A549 (cell line): ENCODE results near the gene SPDYE4. TPM values are rescaled to one million over a fixed set of nuclear protein-coding genes. Genes with fewer than 3 reads are reported as not detected.

Experiments
- ATAC-seq, 2 experiments: fragments of 200-7000 bp in 1 of 2; fragments of >200 bp in 1 of 2; cut with Nextera tagmentation in 1 of 2; cut with Tn5 transposase in 1 of 2; 3 replicates each; pipeline versions ENCODE4 v1.8.0 to v1.9.1; 2018 to 2020; ENCODE audit warnings: mild to moderate bottlenecking in 1 of 2, moderate library complexity in 1 of 2
- CTCF ChIA-PET: fragments of 300-600 bp; sonication (Branson Sonifier 250); formaldehyde crosslinking; extraction: SDS; loops from one replicate; lab custom pipeline; 2021; ENCODE audit warnings: antibody characterized with exemption, inconsistent platforms; lab: Yijun Ruan, JAX
- POLR2A ChIA-PET: fragments of 350-600 bp; formaldehyde crosslinking; extraction: SDS; loops from one replicate; lab custom pipeline; 2021; ENCODE audit warnings: antibody characterized with exemption, inconsistent platforms; lab: Yijun Ruan, JAX
- DNase-seq, 2 experiments: peaks; one replicate each; pipeline versions ENCODE4 v3.0.0 to v3.0.0-alpha.2; 2011 to 2016; ENCODE audit warnings: low read depth in 1 of 2, low spot score in 1 of 2
- FAIRE-seq: peaks from 2 replicates; lab custom pipeline; 2011; peaks lifted over from hg19 to GRCh38; lab: Jason Lieb, UNC
- H3K27ac ChIP-seq, 2 experiments: fragments of >200 bp; sonication (Bioruptor Twin); formaldehyde crosslinking; 3 replicates each; pipeline ENCODE4 v1.5.1; 2016 to 2017
- H3K4me1 ChIP-seq: fragments of >200 bp; sonication (Bioruptor Twin); formaldehyde crosslinking; 3 replicates; pipeline ENCODE4 v1.6.1; 2016
- H3K4me2 ChIP-seq: fragments of >200 bp; sonication (Bioruptor Twin); formaldehyde crosslinking; 3 replicates; pipeline ENCODE4 v1.6.1; 2016
- H3K4me3 ChIP-seq: fragments of >200 bp; sonication (Bioruptor Twin); formaldehyde crosslinking; 3 replicates; pipeline ENCODE4 v1.5.1; 2016
- H3K9me3 ChIP-seq: fragments of >200 bp; sonication (Bioruptor Twin); formaldehyde crosslinking; 3 replicates; pipeline ENCODE4 v1.6.1; 2016
- CBX2 ChIP-seq: fragments of 200-600 bp; sonication (generic); IDR thresholded peaks from 2 replicates; pipeline ENCODE4 v1.6.1; 2016; ENCODE audit warnings: low read depth, mild to moderate bottlenecking, borderline replicate concordance
- CBX8 ChIP-seq: fragments of 200-600 bp; sonication (generic); IDR thresholded peaks from 2 replicates; pipeline ENCODE4 v1.6.1; 2016
- CEBPB ChIP-seq, 2 experiments: fragments of >200 bp in 1 of 2; sonication (Bioruptor Twin) in 1 of 2; formaldehyde crosslinking in 1 of 2; IDR thresholded peaks; 2 replicates each; pipeline ENCODE4 v1.6.1; 2012 to 2016
- EP300 ChIP-seq, 2 experiments: fragments of >200 bp; sonication (Bioruptor Twin); formaldehyde crosslinking; IDR thresholded peaks; 2 replicates in 1 of 2; 3 replicates in 1 of 2; pipeline ENCODE4 v1.6.1; 2016 to 2017
- HES2 ChIP-seq: fragments of >200 bp; sonication (Bioruptor Twin); formaldehyde crosslinking; IDR thresholded peaks from 2 replicates; pipeline ENCODE4 v1.6.1; 2016
- HMGXB4 ChIP-seq: fragments of 250-450 bp; sonication (Bioruptor Pico); IDR thresholded peaks from 2 replicates; pipeline ENCODE4 v1.5.0; 2021; ENCODE audit warnings: mild to moderate bottlenecking, moderate library complexity, borderline replicate concordance
- HOXA7 ChIP-seq: fragments of 250-450 bp; sonication (Bioruptor Pico); IDR thresholded peaks from 2 replicates; pipeline ENCODE4 v1.5.0; 2020; ENCODE audit warnings: mild to moderate bottlenecking, moderate library complexity
- KDM5A ChIP-seq: fragments of 200-600 bp; sonication (generic); IDR thresholded peaks from 2 replicates; pipeline ENCODE4 v1.6.1; 2016; ENCODE audit warnings: antibody characterized with exemption, mild to moderate bottlenecking
- MAFK ChIP-seq: fragments of 450-650 bp; IDR thresholded peaks from 2 replicates; pipeline ENCODE4 v1.6.1; 2014; ENCODE audit not compliant: partially characterized antibody
- MAZ ChIP-seq: fragments of 150-350 bp; IDR thresholded peaks from 2 replicates; pipeline ENCODE4 v1.6.1; 2014; ENCODE audit warnings: antibody characterized with exemption, low read depth, low read length, borderline replicate concordance
- NPAS2 ChIP-seq: fragments of 250-450 bp; sonication (Bioruptor Pico); IDR thresholded peaks from 2 replicates; pipeline ENCODE4 v1.8.0; 2022; ENCODE audit warnings: mild to moderate bottlenecking, moderate library complexity, borderline replicate concordance
- NR3C1 ChIP-seq: fragments of >200 bp; sonication (Bioruptor Twin); formaldehyde crosslinking; IDR thresholded peaks from 3 replicates; pipeline ENCODE4 v1.6.1; 2017
- PHF8 ChIP-seq: fragments of 200-600 bp; sonication (generic); IDR thresholded peaks from 2 replicates; pipeline ENCODE4 v1.6.1; 2016; ENCODE audit warnings: low read depth, mild to moderate bottlenecking, antibody characterized with exemption, moderate library complexity, borderline replicate concordance
- POLR2AphosphoS2 ChIP-seq: conservative IDR thresholded peaks from 2 replicates; pipeline ENCODE4 v1.6.1; 2012; ENCODE audit warnings: low read length, improper control_type of control experiment, inconsistent platforms
- RNF2 ChIP-seq: fragments of 200-600 bp; sonication (generic); IDR thresholded peaks from 2 replicates; pipeline ENCODE4 v1.6.1; 2016; ENCODE audit warnings: low read depth, mild to moderate bottlenecking, antibody characterized with exemption, moderate library complexity, borderline replicate concordance
- TFCP2L1 ChIP-seq: fragments of 250-450 bp; sonication (Bioruptor Pico); IDR thresholded peaks from 2 replicates; pipeline ENCODE4 v1.5.0; 2021; ENCODE audit warnings: mild to moderate bottlenecking
- WGBS: methylation state at CpG from one replicate; pipeline ENCODE4 v1.1.6; 2017; ENCODE audit errors: missing lambda C conversion rate; 5-methylcytosine and 5-hydroxymethylcytosine counted together
- polyA plus RNA-seq, 4 experiments: library from polyadenylated mRNA; depleted of rRNA in 3 of 4; stranded (reverse); fragments of >200 nt; fragmentation: RNase III in 1 of 4; extraction: RNeasy Plus Mini Kit Qiagen cat#74134 plus additional on column Dnase treatment in 1 of 4; gene quantifications; 2 replicates in 3 of 4; 3 replicates in 1 of 4; pipeline ENCODE4 v1.2.3, GENCODE V29; 2011 to 2017
- TF ChIP-seq, protein P1 (sequence below): fragments of 250-450 bp; sonication (Bioruptor Pico); IDR thresholded peaks from 2 replicates; pipeline ENCODE4 v1.5.0; 2020; ENCODE audit warnings: low read depth, mild to moderate bottlenecking, moderate library complexity
- TF ChIP-seq, protein P2 (sequence below): IDR thresholded peaks from 2 replicates; pipeline ENCODE4 v1.6.1; 2012; ENCODE audit warnings: low read depth, borderline replicate concordance
- TF ChIP-seq, protein P3 (sequence below): fragments of 150-350 bp; IDR thresholded peaks from 2 replicates; pipeline ENCODE4 v1.6.1; 2014; ENCODE audit warnings: low read depth, mild to moderate bottlenecking, low read length
- TF ChIP-seq, protein P4 (sequence below): IDR thresholded peaks from 2 replicates; pipeline ENCODE4 v1.6.1; 2012

SPDYE4 gene
- polyA plus RNA-seq, 2 of the 4 experiments (the other 2 are of a cell fraction), result not detected

DNA sequence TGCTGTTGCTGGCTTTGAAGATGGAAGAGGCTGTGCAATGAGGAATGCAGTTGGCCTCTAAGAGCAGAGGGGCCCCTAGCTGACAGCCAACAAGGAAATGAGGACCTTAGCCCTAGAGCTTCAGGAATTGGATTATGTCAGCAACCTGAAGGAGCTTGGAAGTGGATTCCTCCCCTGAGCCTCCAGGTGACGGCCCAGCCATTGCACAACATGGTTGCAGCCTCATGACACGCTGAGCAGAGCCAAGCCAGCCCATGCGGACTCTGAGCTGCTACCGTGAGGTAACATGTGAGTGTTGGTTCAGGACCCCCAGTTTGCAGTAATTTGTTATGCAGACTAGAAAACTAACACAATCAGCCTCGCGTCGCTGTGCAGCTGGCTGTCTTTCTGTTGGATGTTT is 33.9 kb downstream of the SPDYE4 start:
- no peaks in the 10 kb centered on the region for H3K9me3 ChIP-seq
- no peak overlapping the region for H3K4me2 ChIP-seq
- CTCF ChIA-PET, result interaction anchor here (1.0 to 5.7 kb wide), 5 partner anchors 8 to 314 kb away, joined by 3 to 31 read pairs (median 3); partner anchors contain the start of gene CCDC42
- ATAC-seq (no peak), FAIRE-seq (no peak), DNase-seq (no peak)
- TF ChIP-seq HES2 (no peak), EP300 (IDR thresholded peaks at IDR 0.05) (no peak), KDM5A (no peak), NR3C1 (no peak), PHF8 (no peak), MAFK (no peak), NPAS2 (CRISPR knock-in tag) (no peak)
- TF ChIP-seq, protein P1, sequence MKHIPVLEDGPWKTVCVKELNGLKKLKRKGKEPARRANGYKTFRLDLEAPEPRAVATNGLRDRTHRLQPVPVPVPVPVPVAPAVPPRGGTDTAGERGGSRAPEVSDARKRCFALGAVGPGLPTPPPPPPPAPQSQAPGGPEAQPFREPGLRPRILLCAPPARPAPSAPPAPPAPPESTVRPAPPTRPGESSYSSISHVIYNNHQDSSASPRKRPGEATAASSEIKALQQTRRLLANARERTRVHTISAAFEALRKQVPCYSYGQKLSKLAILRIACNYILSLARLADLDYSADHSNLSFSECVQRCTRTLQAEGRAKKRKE (CRISPR knock-in tag), result no peak
- TF ChIP-seq, protein P2, sequence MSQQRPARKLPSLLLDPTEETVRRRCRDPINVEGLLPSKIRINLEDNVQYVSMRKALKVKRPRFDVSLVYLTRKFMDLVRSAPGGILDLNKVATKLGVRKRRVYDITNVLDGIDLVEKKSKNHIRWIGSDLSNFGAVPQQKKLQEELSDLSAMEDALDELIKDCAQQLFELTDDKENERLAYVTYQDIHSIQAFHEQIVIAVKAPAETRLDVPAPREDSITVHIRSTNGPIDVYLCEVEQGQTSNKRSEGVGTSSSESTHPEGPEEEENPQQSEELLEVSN, result no peak
- TF ChIP-seq, protein P3, sequence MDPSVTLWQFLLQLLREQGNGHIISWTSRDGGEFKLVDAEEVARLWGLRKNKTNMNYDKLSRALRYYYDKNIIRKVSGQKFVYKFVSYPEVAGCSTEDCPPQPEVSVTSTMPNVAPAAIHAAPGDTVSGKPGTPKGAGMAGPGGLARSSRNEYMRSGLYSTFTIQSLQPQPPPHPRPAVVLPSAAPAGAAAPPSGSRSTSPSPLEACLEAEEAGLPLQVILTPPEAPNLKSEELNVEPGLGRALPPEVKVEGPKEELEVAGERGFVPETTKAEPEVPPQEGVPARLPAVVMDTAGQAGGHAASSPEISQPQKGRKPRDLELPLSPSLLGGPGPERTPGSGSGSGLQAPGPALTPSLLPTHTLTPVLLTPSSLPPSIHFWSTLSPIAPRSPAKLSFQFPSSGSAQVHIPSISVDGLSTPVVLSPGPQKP, result no peak
- no peak overlapping the region for H3K4me3 ChIP-seq
- no peaks in the 10 kb centered on the region for H3K4me1 ChIP-seq
- WGBS, result 86% methylated on average over 7 of the region's 7 CpGs
- no peak overlapping the region for H3K27ac ChIP-seq
- POLR2A ChIA-PET, result no interaction called here

DNA sequence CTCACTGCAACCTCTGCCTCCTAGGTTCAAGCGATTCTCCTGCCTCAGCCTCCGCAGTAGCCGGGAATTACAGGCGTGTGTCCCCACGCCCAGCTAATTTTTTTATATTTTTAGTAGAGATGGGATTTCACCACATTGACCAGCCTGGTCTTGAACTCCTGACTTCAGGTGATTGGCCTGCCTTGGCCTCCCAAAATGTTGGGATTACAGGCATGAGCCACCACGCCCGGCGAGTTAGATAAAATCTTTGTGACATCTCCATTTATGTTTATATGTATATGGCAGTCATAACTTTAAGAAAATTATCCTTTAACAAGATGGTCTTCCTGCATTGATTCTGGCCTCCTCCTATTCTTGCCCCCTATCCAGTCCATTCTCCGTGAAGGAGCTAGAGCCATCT is 37.8 kb downstream of the SPDYE4 start:
- no peak overlapping the region for H3K4me3 ChIP-seq
- DNase-seq, result no peak
- ATAC-seq, result no peak
- FAIRE-seq, result no peak
- no peaks in the 10 kb centered on the region for H3K4me1 ChIP-seq
- WGBS, result 75% methylated on average over 9 of the region's 9 CpGs
- TF ChIP-seq CBX8 (no peak), TFCP2L1 (CRISPR knock-in tag) (no peak), RNF2 (no peak), HOXA7 (CRISPR knock-in tag) (no peak), CBX2 (no peak), MAZ (no peak), CEBPB (IDR thresholded peaks at IDR 0.05) (no peak), HMGXB4 (CRISPR knock-in tag) (no peak), POLR2AphosphoS2 (no peak)
- TF ChIP-seq, protein P4, sequence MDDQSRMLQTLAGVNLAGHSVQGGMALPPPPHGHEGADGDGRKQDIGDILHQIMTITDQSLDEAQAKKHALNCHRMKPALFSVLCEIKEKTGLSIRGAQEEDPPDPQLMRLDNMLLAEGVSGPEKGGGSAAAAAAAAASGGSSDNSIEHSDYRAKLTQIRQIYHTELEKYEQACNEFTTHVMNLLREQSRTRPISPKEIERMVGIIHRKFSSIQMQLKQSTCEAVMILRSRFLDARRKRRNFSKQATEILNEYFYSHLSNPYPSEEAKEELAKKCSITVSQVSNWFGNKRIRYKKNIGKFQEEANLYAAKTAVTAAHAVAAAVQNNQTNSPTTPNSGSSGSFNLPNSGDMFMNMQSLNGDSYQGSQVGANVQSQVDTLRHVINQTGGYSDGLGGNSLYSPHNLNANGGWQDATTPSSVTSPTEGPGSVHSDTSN, result no peak
- no peak overlapping the region for H3K27ac ChIP-seq
- no peaks in the 10 kb centered on the region for H3K9me3 ChIP-seq
- CTCF ChIA-PET, result no interaction called here
- POLR2A ChIA-PET, result no interaction called here
- no peak overlapping the region for H3K4me2 ChIP-seq
